Measurements from ENCODE around the gene SERF2.
"Not testable (repeated sequence)": the region's sequence is repeated elsewhere in the genome, so short reads cannot be mapped to it uniquely, and the experiment has no call there.

Gene SERF2

DNA sequence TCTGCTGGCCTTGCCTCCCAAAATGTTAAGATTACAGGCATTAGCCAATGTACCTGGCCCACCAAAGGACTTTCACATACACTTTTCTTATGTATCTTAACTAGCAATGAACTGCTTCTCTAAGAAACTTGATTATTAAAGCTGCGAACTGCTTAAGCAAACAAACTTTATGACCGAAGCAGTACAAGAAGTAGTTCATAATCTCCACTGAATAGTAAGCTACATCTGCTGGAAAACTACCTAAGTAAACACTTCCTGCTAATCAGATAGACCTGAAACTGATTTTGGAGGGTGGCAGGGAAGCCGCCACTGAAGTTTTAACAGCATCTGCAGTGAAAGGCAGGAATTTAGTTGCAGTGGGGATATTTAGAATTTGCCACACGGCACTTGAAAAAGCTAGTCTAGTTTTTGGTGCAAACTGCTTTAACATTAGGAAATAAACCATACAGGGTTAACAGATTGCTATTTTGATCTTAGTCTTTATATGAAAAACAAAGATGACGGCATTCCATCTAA lies 16.4 kb downstream of the SERF2 start:
- no peak for ATAC-seq
- Mint-ChIP-seq H3K4me1 (peaks cover 17% of the 10 kb centered on the region), H3K4me3 (no peak overlapping the region), H3K27ac (peak overlapping the region; percentile 79), H3K36me3 (peaks cover 52% of the 10 kb centered on the region), H3K9me3 (no peaks in the 10 kb centered on the region), H3K27me3 (no peaks in the 10 kb centered on the region)

- Mint-ChIP-seq H3K9me3 (no peaks in the 10 kb centered on the region), H3K27ac (peak overlapping the region; percentile 79), H3K36me3 (peaks cover 52% of the 10 kb centered on the region), H3K27me3 (no peaks in the 10 kb centered on the region), H3K4me3 (no peak overlapping the region), H3K4me1 (peaks cover 17% of the 10 kb centered on the region)
- peak; percentile 95 for ATAC-seq
Observed at GRCh38 chr15:43808960-43809678, 17.0 kb downstream of the SERF2 start.

- peaks cover 28% of the 10 kb centered on the region for H3K36me3 Mint-ChIP-seq
- H3K9me3 Mint-ChIP-seq, H3K4me1 Mint-ChIP-seq, H3K27me3 Mint-ChIP-seq, ATAC-seq, H3K27ac Mint-ChIP-seq, H3K4me3 Mint-ChIP-seq: not testable (repeated sequence)
Observed at GRCh38 chr15:43815064-43815463, 22.9 kb downstream of the SERF2 start.

DNA sequence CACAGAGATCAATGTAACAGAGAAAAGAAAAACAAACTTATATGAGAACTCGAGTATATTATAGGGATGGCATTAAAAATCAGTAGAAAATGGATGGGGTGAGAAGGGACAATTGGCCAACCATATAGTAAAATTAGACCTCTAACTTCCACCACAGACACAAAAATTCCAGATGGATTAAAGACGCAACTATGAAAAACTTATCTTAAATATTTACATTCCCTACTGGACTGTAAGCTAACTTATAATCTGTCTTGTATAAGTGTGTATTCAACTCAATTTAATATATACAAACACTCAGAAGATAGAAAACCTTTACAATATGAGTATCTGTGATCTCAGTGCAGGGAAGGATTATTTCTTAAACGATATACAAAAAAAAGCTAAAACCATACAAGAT lies 29.4 kb downstream of the SERF2 start:
- Mint-ChIP-seq H3K27me3 (no peaks in the 10 kb centered on the region), H3K27ac (no peak overlapping the region), H3K4me3 (peak overlapping the region; percentile 34), H3K9me3 (no peaks in the 10 kb centered on the region), H3K4me1 (peaks cover 18% of the 10 kb centered on the region), H3K36me3 (peaks cover 7% of the 10 kb centered on the region)
- ATAC-seq = no peak

- H3K4me3 Mint-ChIP-seq = peak within 1 kb of the TSS; percentile 99
- H3K4me1 Mint-ChIP-seq = peaks cover 48% of the 10 kb centered on the region
- H3K36me3 Mint-ChIP-seq = peaks cover 17% of the 10 kb centered on the region
- peak within 1 kb of the TSS; percentile 94 for H3K27ac Mint-ChIP-seq
- H3K9me3 Mint-ChIP-seq = no peaks in the 10 kb centered on the region
- H3K27me3 Mint-ChIP-seq = no peaks in the 10 kb centered on the region
- ATAC-seq = peak; percentile 91
Observed at GRCh38 chr15:43824302-43825246, 32.5 kb downstream of the SERF2 start, which contains the start of gene MFAP1. MFAP1 (minus strand) TSS chr15:43824690; CDS start chr15:43824569, 121 bp downstream.

DNA sequence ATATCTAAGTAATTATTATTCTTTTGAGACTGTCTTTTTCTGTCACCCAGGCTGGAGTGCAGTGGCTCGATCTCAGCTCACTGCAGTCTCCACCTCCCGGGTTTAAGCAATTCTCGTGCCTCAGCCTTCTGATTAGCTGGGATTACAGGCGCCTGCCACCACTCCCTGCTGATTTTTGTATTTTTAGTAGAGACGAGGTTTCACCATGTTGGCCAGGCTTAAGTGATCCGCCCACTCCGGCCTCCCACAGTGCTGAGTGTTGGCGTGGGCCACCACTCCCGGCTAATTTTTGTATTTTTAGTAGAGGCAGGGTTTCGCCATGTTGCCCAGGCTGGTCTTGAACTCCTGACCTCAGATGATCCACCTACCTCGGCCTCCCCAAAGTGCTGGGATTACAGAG lies 33.2 kb downstream of the SERF2 start:
- H3K4me3 Mint-ChIP-seq, ATAC-seq, H3K27me3 Mint-ChIP-seq, H3K9me3 Mint-ChIP-seq: not testable (repeated sequence)
- peaks cover 24% of the 10 kb centered on the region for H3K36me3 Mint-ChIP-seq
- H3K4me1 Mint-ChIP-seq = peaks cover 54% of the 10 kb centered on the region
- peak overlapping the region; percentile 94 for H3K27ac Mint-ChIP-seq

GRCh38 chr15:43826029-43826507 lies 33.9 kb downstream of the SERF2 start:
- Mint-ChIP-seq H3K27me3 (no peaks in the 10 kb centered on the region), H3K4me3 (peak overlapping the region; percentile 90), H3K27ac (peak overlapping the region; percentile 91), H3K4me1 (peaks cover 54% of the 10 kb centered on the region), H3K9me3 (no peaks in the 10 kb centered on the region), H3K36me3 (peaks cover 24% of the 10 kb centered on the region)
- no peak for ATAC-seq

DNA sequence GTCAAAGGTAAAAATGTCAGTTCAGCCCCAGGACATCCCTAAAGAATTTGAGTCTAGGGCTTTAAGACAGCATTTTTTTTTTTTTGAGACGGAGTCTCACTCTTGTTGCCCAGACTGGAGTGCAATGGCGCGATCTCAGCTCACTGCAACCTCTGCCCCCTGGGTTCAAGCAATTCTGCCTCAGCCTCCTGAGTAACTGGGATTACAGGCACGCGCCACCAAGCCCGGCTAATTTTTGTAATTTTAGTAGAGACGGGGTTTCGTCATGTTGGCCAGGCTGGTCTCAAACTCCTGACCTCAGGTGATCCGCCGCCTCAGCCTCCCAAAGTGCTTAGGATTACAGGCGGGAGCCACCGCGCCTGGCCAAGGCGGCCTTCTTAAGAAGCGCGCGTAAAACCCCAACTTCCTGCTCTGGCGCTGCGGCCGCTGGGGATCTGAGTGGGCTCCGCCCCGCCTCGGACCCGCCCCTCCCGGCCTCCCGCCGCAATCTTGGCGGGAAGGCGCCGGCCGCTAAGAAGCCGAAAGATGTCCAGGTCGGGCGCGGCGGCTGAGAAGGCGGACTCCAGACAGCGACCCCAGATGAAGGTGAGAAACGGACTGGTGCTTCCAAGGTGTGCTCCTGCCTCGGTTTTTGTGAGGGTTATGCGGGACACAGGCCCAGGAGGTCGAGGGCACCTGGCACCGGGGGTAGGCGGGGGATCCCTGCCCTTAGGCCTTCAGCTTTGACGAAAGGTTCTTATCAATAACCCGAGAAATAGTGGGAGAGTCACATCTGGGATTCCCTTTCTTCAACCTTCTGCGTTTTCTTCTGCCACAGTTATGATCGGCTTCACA lies 34.6 kb downstream of the SERF2 start, which contains the start of gene WDR76:
WDR76 (plus strand) TSS at position 495 of the 834 bp plus-strand sequence; CDS start at position 526, 31 bp downstream.
- Mint-ChIP-seq H3K4me3 (peak within 1 kb of the TSS; percentile 90), H3K4me1 (peaks cover 49% of the 10 kb centered on the region), H3K9me3 (no peaks in the 10 kb centered on the region), H3K27me3 (no peaks in the 10 kb centered on the region), H3K27ac (peak within 1 kb of the TSS; percentile 91), H3K36me3 (peaks cover 19% of the 10 kb centered on the region)
- ATAC-seq = peak; percentile 90

- Mint-ChIP-seq H3K36me3 (peaks cover 17% of the 10 kb centered on the region), H3K27ac (peak overlapping the region; percentile 91), H3K9me3 (no peaks in the 10 kb centered on the region), H3K27me3 (no peaks in the 10 kb centered on the region), H3K4me1 (peaks cover 43% of the 10 kb centered on the region), H3K4me3 (peak overlapping the region; percentile 90)
- ATAC-seq = no peak
Observed at GRCh38 chr15:43828061-43828657, 36.0 kb downstream of the SERF2 start.

DNA sequence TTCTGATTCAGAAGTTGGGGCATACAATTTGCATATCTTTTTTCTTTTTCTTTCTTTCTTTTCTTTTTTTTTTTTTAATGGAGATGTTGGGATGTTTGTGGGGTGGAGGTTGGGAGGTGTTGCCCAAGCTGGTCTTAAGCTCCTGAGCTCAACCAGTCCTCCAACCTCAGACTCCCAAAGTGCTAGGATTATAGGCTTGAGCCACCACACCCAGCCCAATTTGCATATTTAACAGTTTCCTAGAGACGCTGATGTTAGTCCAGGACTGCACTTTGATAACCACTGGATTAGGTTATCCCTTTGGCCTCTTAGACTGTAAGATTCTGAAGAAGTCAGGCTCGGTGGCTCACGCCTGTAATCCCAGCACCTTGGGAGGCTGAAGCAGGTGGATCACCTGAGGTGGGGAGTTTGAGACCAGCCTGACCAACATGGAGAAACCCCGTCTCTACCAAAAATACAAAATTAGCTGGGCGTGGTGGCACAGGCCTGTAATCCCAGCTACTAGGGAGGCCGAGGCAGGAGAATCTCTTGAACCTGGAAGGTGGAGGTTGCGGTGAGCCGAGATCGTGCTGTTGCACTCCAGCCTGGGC lies 37.9 kb downstream of the SERF2 start:
- not testable (repeated sequence) for H3K9me3 Mint-ChIP-seq, ATAC-seq, H3K27me3 Mint-ChIP-seq
- H3K36me3 Mint-ChIP-seq = peaks cover 21% of the 10 kb centered on the region
- H3K27ac Mint-ChIP-seq = peak overlapping the region; percentile 24
- H3K4me1 Mint-ChIP-seq = peaks cover 36% of the 10 kb centered on the region
- H3K4me3 Mint-ChIP-seq = peak overlapping the region; percentile 54

- peak overlapping the region; percentile 24 for H3K27ac Mint-ChIP-seq
- peaks cover 36% of the 10 kb centered on the region for H3K4me1 Mint-ChIP-seq
- not testable (repeated sequence) for H3K9me3 Mint-ChIP-seq, H3K4me3 Mint-ChIP-seq, ATAC-seq, H3K27me3 Mint-ChIP-seq
- H3K36me3 Mint-ChIP-seq = peaks cover 25% of the 10 kb centered on the region
Observed at GRCh38 chr15:43830691-43831275, 38.7 kb downstream of the SERF2 start.

DNA sequence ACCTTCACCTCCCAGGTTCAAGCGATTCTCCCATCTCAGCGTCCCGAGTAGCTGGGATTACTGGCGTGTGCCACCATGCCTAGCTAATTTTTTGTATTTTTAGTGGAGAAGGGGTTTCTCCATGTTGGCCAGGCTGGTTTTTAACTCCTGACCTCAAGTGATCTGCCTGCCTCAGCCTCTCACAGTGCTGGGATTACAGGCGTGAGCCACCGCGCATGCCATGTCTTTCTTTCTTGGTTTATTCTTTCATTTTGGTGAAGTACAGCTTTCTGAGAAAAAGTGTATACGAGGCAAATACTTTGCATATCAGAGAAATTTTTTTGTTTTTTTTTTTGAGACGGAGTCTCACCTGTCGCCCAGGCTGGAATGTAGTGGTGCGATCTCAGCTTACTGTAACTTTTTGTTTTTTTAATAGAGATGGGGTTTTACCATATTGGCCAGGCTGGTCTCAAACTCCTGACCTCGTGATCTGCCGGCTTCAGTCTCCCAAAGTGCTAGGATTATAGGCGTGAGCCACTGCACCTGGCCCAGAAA lies 39.5 kb downstream of the SERF2 start:
- peaks cover 35% of the 10 kb centered on the region for H3K4me1 Mint-ChIP-seq
- H3K27ac Mint-ChIP-seq = not testable (repeated sequence)

GRCh38 chr15:43832485-43832884 lies 40.4 kb downstream of the SERF2 start:
- H3K27ac Mint-ChIP-seq, ATAC-seq, H3K4me3 Mint-ChIP-seq, H3K27me3 Mint-ChIP-seq, H3K9me3 Mint-ChIP-seq: not testable (repeated sequence)
- peaks cover 26% of the 10 kb centered on the region for H3K4me1 Mint-ChIP-seq
- H3K36me3 Mint-ChIP-seq = peaks cover 25% of the 10 kb centered on the region

More for the DNA sequence above, 39.5 kb downstream of the SERF2 start:
- not testable (repeated sequence) for H3K27me3 Mint-ChIP-seq, H3K4me3 Mint-ChIP-seq, H3K9me3 Mint-ChIP-seq, ATAC-seq
- H3K36me3 Mint-ChIP-seq = peaks cover 25% of the 10 kb centered on the region

All from stimulated activated memory B cell treated with anti-CD40 and anti-IgM and Interleukin-4, amounts not matched to agents 10 μg/mL and 1 μg/mL and 100 μg/mL, for 72 hours (primary cell).